Loucy (cell line): Measurements from ENCODE around the gene CIAPIN1.
A peak's percentile ranks its signal among the peaks of the same experiment; 100 is the strongest.
"Not testable (repeated sequence)": the region's sequence is repeated elsewhere in the genome, so short reads cannot be mapped to it uniquely, and the experiment has no call there.

Experiments
- H2AFZ ChIP-seq: fragments of 200-600 bp; sonication (generic); 2 replicates; pipeline ENCODE4 v1.6.0; 2016; ENCODE audit warnings: antibody characterized with exemption, mild to moderate bottlenecking, low read length, moderate library complexity
- H3F3A ChIP-seq: fragments of 200-600 bp; 2 replicates; pipeline ENCODE4 v1.6.0; 2016; ENCODE audit warnings: antibody characterized with exemption, low read depth, mild to moderate bottlenecking
- H3K27me3 ChIP-seq: fragments of 200-600 bp; sonication (generic); 2 replicates; pipeline ENCODE4 v1.6.1; 2014; ENCODE audit warnings: low read length, mild to moderate bottlenecking; ENCODE audit not compliant: insufficient read depth, poor library complexity, severe bottlenecking
- H3K36me3 ChIP-seq: fragments of 200-600 bp; sonication (generic); 2 replicates; pipeline ENCODE4 v1.6.1; 2016; ENCODE audit warnings: low read length; ENCODE audit not compliant: insufficient read depth
- H3K4me1 ChIP-seq: fragments of 200-600 bp; sonication (generic); 2 replicates; pipeline ENCODE4 v1.5.1; 2014; ENCODE audit warnings: low read length, mild to moderate bottlenecking; ENCODE audit not compliant: insufficient read depth, poor library complexity, severe bottlenecking
- H3K4me2 ChIP-seq: fragments of 200-600 bp; sonication (generic); 2 replicates; pipeline ENCODE4 v1.6.0; 2014; ENCODE audit warnings: antibody characterized with exemption, low read length, low read depth, mild to moderate bottlenecking; ENCODE audit not compliant: poor library complexity, severe bottlenecking
- H3K4me3 ChIP-seq: fragments of 200-600 bp; sonication (generic); 2 replicates; pipeline ENCODE4 v1.5.1; 2014; ENCODE audit warnings: low read length, mild to moderate bottlenecking, mixed read lengths; ENCODE audit not compliant: poor library complexity, severe bottlenecking
- H3K79me2 ChIP-seq: fragments of 200-600 bp; sonication (generic); 2 replicates; pipeline ENCODE4 v1.6.1; 2014; ENCODE audit warnings: low read length; ENCODE audit not compliant: insufficient read depth
- H3K9ac ChIP-seq: fragments of 200-600 bp; sonication (generic); 2 replicates; pipeline ENCODE4 v1.6.0; 2014; ENCODE audit warnings: mild to moderate bottlenecking, low read depth, low read length, moderate library complexity; ENCODE audit not compliant: poor library complexity, severe bottlenecking
- H3K9me2 ChIP-seq: fragments of 200-600 bp; sonication (generic); replicated peaks from 2 replicates; pipeline ENCODE4 v1.6.1; 2016; ENCODE audit warnings: low read depth, low read length, mixed read lengths
- H3K9me3 ChIP-seq: fragments of 200-600 bp; sonication (generic); 2 replicates; pipeline ENCODE4 v1.6.1; 2014; ENCODE audit warnings: mild to moderate bottlenecking, antibody characterized with exemption, low read length, low read depth; ENCODE audit not compliant: insufficient read depth
- H4K20me1 ChIP-seq: fragments of 200-600 bp; sonication (generic); 2 replicates; pipeline ENCODE4 v1.6.0; 2014; ENCODE audit warnings: antibody characterized with exemption, low read length, mild to moderate bottlenecking; ENCODE audit not compliant: insufficient read depth, poor library complexity, severe bottlenecking
- CTCF ChIP-seq: fragments of 200-600 bp; sonication (generic); conservative IDR thresholded peaks from 2 replicates; pipeline ENCODE4 v1.5.1; 2014; ENCODE audit warnings: mild to moderate bottlenecking, antibody characterized with exemption, low read length
- EZH2phosphoT487 ChIP-seq: fragments of 200-600 bp; IDR thresholded peaks from 2 replicates; pipeline ENCODE4 v1.6.1; 2018; ENCODE audit warnings: antibody characterized with exemption, mild to moderate bottlenecking, moderate library complexity, borderline replicate concordance

Gene CIAPIN1

GRCh38 chr16:57446531-57447185 lies 527 bp downstream of the CIAPIN1 start:
- H3K4me3 ChIP-seq = peak overlapping the region; percentile 92
- peaks cover 50% of the 10 kb centered on the region for H3K79me2 ChIP-seq
- no peaks in the 10 kb centered on the region for H3K9me2 ChIP-seq
- H3K4me2 ChIP-seq = peak overlapping the region; percentile 84
- H4K20me1 ChIP-seq = peaks cover 4% of the 10 kb centered on the region
- H3K4me1 ChIP-seq = peaks cover 31% of the 10 kb centered on the region
- no peaks in the 10 kb centered on the region for H3F3A ChIP-seq
- peak overlapping the region; percentile 97 for H3K9ac ChIP-seq
- TF ChIP-seq CTCF (no peak), EZH2phosphoT487 (no peak)
- no peaks in the 10 kb centered on the region for H3K9me3 ChIP-seq
- peak overlapping the region; percentile 89 for H2AFZ ChIP-seq
- no peaks in the 10 kb centered on the region for H3K36me3 ChIP-seq
- H3K27me3 ChIP-seq = no peaks in the 10 kb centered on the region

- Histone ChIP-seq H3F3A (no peaks in the 10 kb centered on the region), H3K9me2 (no peaks in the 10 kb centered on the region), H4K20me1 (peaks cover 4% of the 10 kb centered on the region), H3K79me2 (peaks cover 50% of the 10 kb centered on the region), H3K4me1 (peaks cover 31% of the 10 kb centered on the region), H2AFZ (no peak overlapping the region), H3K4me2 (peak overlapping the region; percentile 84), H3K9ac (no peak overlapping the region), H3K27me3 (no peaks in the 10 kb centered on the region), H3K36me3 (peaks cover 4% of the 10 kb centered on the region; the same call in 1 of the 2 replicates), H3K9me3 (peaks cover 5% of the 10 kb centered on the region; the same call in 1 of the 2 replicates), H3K4me3 (peak overlapping the region; percentile 92)
- TF ChIP-seq EZH2phosphoT487 (no peak), CTCF (no peak)
These were observed 1.7 kb downstream of the CIAPIN1 start for GRCh38 chr16:57445510-57445909.

GRCh38 chr16:57444711-57445110 lies 2.5 kb downstream of the CIAPIN1 start:
- Histone ChIP-seq H3K36me3 (peaks cover 5% of the 10 kb centered on the region; the same call in 1 of the 2 replicates), H3K4me3 (no peak overlapping the region), H3K9ac (no peak overlapping the region), H4K20me1 (peaks cover 4% of the 10 kb centered on the region), H3K9me3 (peaks cover 6% of the 10 kb centered on the region; the same call in 1 of the 2 replicates), H3K27me3 (no peaks in the 10 kb centered on the region), H3K9me2 (no peaks in the 10 kb centered on the region), H3K4me1 (peaks cover 31% of the 10 kb centered on the region), H3K4me2 (no peak overlapping the region), H3F3A (no peaks in the 10 kb centered on the region), H3K79me2 (peaks cover 47% of the 10 kb centered on the region), H2AFZ (no peak overlapping the region)
- TF ChIP-seq CTCF (no peak), EZH2phosphoT487 (no peak)

GRCh38 chr16:57440551-57440950 lies 6.6 kb downstream of the CIAPIN1 start:
- not testable (repeated sequence) for H3K9me2 ChIP-seq, H2AFZ ChIP-seq, H3F3A ChIP-seq, H3K4me2 ChIP-seq, H3K4me3 ChIP-seq, H3K9ac ChIP-seq, H3K9me3 ChIP-seq, H3K4me1 ChIP-seq, H4K20me1 ChIP-seq, H3K27me3 ChIP-seq
- H3K36me3 ChIP-seq = peaks cover 21% of the 10 kb centered on the region; the same call in 1 of the 2 replicates
- peaks cover 11% of the 10 kb centered on the region for H3K79me2 ChIP-seq

GRCh38 chr16:57439947-57440346 lies 7.2 kb downstream of the CIAPIN1 start:
- H3K4me3 ChIP-seq, H3K4me1 ChIP-seq, H3K27me3 ChIP-seq, H3K9me3 ChIP-seq, H3K9ac ChIP-seq, H3K79me2 ChIP-seq, H3F3A ChIP-seq, H3K9me2 ChIP-seq, H2AFZ ChIP-seq, H3K4me2 ChIP-seq, H4K20me1 ChIP-seq: not testable (repeated sequence)
- H3K36me3 ChIP-seq = peaks cover 25% of the 10 kb centered on the region; the same call in 1 of the 2 replicates
